ENCODE measurements around the gene FAM53B.

The FAM53B gene

DNA sequence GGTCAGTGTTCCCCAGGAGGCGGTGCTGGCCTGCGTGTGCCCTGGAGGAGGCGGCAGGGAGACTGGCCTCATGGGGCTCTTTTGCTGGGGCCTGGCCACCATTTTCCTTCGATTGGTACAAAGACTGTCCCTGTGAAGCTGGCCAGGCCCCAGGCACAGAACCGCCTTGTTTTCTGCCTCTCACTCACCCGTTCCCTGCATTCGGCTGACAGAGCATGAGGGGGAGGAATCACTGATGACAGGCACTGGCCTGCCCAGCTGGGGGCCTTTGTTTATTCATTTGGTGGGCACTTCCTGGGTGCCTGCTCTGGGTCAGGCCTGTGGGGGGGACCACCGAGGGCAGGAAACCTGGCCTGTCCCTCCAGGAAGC is 139.2 kb downstream of the FAM53B start:
- FAIRE-seq, result no peak

DNA sequence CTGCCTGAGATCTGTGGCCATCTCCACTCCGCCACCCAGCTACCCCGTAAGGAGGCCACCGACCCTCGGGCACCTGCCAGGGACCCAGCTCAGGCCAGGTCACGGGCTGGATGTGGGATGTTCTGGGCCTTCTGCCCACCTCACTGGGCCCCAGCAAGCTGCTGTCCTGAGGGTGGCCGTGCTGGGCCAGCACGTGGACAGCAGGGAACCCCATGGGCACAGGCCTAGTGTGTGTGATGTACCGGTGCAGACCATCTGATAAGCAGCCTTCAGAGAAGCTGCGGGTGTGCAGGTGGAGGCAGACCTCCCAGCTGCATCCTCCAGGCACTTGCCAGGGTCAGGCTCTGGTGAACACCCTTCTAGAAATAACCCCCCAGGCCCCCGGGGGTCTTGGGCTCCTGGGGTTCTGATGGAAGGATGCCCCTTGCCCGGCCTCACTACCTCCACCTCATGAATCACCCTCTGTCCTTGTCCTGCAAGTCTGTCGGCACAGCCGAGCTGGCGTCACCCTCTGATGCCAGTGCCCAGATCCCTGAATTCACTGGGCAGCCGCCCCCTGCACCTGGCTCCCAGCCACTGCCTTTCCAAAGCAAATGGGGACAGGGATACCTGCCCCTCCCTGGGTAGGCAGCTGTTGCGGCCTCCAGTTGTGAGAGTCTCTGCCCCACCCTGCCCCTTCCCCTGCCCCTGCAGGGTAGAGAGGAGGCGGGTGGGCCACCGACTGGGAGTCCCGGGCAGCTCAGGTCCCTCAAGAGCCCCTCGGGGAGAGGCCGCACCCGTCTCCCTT is 139.8 kb downstream of the FAM53B start:
- FAIRE-seq, result no peak

DNA sequence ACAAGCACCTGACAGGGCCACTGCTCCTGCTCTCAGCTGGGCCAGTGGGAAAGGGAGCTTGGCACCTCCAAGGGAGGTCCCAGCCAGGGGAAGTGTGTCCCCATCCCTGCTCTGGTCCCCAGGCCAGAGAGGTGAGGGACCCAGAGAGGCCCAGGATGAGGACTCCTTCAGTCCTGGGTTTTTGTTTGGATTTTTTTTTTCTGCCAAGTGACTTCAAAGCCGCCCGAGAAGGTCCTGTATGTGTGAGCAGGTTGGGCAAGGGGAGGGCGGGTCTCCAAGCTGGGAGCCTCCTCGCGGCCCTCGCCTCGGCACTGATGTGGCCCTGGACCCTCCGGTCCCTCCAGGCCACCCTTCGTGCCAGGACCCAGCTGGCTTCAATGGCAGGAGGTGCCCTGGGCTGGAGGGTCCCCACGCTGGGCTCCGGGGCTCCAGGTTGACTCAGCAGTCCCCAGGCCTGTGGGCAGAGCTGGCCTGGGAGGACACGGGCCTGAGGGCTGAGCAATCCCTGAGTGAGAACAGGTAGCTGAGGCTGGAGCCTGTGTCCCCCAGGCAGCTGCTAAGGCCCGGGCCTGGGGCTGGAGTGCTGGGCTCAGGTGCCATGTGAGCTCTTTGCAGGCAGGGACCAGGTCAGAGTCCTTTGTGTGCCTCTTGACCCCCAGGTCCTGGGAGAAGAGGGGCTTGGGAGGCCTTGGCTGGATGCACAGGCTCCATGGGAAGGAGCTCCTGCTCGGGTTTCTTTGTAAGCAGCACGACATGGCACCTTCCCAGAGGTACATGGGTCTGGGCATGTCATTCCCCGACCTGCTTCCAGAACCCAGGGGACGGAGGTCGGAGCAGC is 140.6 kb downstream of the FAM53B start:
- no peak for FAIRE-seq

DNA sequence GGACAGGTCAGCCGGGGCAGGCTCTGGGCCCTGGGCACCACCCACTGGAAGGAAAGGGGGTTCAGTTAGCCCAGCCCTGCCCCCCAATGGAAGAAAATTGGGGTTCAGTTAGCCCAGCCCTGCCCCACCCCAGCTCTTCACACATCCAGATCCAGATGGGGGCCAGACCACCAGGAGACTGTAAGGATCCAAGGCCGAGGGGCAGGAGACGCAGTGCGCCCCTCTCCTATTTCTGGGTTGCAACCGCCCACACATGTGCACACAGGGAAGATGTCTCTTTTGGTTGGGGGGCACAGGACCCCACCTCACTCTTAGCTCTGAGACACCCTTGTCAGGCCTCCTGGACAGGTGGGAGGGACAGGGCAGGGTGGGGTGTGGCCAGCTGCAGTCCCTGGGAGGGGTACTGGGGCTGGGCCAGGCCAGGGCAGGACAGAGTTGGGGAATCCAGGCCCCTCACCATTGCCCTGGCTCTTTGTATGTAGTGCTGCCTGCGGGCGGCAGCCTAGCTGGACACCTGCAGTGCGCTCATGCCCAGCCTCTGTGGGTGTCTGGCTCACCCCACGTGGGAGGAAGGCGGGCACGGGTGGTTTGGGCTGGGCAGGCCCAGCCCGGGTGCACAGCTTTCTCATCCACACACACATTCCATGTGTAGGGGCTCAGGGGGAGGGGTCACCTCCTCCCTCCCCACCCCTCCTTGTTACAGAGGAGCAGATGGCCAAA is 141.4 kb downstream of the FAM53B start:
- FAIRE-seq, result no peak

DNA sequence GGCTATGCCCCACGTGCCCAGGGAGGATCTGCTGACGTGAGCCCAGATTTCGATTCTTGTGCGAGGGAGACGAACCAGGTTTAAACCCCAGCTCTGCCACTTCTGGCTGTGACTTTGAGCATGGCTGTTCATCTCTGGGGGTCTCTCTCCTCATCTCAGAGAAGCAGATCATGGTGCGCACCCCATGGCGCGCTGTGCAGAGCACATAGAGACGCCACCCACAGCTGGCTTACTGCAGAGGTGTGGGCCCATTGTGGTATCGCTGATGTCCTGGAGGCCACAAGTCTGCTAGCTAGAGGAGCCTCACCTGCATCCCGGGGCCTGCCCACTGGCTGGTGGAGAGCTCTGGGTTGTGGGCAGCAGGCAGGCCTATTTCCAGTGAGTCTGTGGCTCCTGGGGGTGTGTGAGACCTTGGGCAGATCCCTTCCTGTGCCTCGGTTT is 142.0 kb downstream of the FAM53B start:
- no peak for FAIRE-seq

DNA sequence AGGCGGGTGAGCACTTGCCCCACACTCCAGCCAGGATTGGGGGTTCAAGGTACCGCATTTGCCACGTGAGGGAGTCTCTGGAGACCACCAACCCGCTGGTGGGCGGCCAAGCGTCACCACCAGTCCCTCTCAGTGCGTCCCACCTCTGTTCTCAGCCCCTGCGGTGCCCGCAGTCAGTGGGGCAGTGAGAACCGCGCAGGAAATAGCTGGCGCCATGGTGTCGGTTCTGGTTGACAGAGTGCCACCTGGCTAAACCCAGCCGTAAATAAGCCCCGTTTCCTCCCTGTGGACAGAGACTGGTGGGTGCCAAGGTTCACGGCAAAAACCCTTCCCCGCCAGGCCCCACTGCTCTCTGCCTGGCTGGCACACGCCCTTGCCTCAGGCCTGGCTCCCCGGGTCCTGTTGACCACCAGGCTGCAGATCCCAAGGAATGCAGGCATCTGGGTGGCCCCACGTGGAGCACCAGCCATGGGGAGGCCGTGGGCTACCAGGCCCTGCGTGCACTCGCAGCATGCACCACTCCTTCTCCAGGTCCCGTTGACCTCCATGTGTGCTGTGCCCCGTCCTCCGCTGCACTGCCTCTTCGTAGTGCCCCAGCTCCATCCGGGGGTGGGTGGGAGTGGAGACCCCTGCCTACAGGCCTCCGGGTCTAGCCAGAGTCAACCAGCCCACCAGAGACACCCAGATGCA is 142.6 kb downstream of the FAM53B start:
- FAIRE-seq, result no peak

DNA sequence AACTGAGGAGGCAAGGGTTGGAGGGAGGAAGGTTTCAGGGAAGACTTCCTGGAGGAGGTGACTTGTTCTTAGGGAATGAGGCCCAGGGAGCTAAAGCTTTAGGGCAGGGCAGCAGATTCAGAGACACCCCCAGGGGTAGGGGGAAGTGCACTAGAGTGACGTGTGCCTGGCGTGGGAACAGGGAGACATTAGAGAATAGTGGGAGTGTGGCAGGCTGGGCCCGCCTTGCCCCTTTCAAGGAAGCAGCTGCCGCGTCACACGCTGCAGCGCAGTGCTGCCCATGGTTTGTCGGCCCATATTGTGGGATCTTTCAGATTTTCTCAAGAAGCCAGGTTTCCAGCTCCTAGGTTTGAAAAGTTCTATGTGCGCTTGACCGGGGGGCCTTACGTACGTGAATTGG is 143.2 kb downstream of the FAM53B start:
- FAIRE-seq, result no peak

DNA sequence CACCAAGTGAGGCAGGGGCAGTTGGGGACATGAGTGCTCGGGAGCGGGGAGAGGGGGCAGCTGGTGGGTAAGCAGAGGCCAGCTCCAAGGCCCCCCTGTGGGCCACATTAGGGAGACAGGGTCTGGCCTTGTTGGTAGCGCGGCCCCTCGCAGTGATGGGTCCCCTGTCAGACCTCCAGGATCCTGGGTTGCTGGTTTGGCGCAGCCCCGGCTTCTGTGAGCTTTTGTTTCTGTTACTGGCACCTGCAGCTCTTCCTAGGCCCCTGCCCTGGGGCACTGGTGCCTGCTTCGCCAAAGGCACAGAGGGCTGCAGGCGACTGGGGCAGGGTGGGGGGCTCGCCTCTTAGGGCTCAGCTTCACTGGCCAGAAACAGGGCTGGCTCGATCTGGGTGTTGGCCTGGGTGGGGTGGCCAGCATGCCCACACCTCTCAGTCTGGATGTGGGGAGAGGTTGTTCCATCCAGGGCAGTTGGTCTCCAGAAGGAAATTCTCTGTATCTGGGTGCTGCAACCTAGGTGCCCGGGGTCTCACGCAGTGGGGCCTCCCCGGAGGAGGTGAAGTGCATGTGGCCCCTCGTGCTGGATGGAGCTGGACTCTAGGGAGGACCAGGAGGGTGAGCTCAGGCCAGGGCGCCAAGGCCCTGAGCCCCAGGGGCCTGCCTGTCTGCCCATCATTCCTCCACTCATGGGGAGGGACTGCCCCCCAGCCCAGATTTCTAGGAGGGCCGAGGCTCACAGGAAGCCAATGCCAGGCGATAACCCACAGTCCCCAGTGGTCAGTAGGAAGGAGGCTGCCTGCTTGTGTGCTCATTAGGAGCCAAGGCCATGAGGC is 143.9 kb downstream of the FAM53B start:
- no peak for FAIRE-seq

DNA sequence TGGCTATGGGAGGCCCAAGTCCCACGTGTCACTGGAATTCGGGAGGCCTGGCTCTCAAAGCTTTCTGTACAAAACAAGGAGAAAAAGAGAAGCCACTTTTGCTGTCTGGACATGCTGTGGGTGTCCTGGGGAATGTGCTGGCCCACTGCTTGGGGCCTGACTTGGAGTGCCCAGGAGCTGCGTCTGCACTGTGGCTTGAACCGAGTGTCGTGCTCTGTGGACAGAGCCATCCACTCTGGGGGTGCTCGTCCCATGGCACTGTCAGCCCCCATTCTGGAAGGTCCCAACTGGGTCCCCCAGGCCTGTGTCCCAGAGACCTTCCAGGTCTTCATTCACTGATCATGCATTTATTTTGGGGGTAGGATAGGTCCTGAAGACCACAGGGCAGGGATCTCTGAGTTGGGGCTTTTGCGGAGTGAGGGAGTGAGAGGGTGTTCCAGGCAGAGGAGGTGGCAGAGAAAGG is 144.6 kb downstream of the FAM53B start:
- no peak for FAIRE-seq

DNA sequence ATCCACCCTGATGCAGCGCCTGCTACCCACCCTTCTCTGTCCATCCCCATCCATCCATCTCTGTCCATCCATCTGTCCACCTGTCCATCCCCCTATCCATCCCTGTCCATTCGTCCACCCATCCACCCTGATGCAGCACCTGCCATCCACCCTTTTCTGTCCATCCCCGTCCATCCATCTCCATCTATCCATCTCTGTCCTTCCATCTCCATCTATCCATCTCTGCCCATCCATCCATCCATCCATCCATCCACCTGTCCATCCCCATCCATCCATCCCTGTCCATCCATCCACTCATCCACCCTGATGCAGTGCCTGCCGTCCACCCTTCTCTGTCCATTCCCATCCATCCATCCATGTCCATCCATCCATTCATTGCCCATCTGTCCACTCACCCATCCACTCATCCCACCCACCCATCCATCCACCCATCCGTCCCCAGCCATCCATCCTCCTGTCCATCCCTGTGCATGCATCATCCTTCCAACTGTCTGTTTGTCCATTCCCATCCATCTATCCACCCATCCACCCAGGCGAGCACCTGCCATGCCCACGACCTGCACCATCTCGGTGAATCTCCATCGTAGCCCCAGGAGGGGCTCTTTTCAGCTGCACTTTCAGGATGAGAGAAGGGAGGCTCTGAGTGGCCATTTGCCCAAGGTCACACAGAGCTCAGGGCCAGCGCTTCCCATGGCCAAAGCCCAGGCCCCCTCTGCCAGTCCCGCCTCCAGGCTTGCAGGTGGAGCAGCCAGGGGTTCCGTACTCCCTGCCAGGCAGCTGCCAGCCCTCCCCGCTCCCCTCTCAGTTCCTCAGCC is 145.2 kb downstream of the FAM53B start:
- FAIRE-seq, result no peak

DNA sequence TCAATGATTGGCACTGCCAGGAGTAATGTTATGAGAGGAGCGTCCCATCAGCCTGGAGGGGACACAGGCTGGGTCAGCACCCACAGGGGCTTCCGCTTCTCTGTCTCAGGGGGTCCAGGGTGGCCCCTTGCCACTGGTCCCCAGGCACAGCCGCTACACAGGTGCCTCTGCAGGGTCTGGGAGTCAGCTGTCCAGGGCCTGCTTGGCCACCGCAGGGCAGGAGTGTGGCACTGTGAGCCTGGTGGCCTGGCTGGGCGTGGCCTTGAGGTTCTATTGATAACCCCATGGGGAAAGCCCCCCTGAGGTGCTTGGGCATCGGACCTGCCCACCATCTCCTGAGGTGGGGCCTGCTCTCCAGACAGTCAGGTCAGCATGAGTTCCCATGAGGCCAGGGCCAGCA is 146.0 kb downstream of the FAM53B start:
- no peak for FAIRE-seq

DNA sequence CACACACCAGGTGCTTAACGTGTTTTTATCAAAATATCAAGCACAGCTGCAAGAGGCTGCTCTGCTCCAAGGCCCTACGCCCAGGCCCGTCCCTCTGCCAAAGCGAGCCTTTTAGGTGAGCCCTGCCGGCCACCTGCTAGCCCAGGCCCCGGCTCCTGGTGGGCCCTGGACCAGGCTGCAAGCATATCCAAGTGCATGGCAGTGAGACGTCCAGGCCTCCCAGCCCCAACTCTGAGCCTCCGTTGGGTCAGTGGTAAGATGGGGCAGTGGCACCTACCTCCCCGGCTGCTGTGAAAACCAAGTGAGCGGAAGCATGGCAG is 146.4 kb downstream of the FAM53B start:
- FAIRE-seq, result no peak

DNA sequence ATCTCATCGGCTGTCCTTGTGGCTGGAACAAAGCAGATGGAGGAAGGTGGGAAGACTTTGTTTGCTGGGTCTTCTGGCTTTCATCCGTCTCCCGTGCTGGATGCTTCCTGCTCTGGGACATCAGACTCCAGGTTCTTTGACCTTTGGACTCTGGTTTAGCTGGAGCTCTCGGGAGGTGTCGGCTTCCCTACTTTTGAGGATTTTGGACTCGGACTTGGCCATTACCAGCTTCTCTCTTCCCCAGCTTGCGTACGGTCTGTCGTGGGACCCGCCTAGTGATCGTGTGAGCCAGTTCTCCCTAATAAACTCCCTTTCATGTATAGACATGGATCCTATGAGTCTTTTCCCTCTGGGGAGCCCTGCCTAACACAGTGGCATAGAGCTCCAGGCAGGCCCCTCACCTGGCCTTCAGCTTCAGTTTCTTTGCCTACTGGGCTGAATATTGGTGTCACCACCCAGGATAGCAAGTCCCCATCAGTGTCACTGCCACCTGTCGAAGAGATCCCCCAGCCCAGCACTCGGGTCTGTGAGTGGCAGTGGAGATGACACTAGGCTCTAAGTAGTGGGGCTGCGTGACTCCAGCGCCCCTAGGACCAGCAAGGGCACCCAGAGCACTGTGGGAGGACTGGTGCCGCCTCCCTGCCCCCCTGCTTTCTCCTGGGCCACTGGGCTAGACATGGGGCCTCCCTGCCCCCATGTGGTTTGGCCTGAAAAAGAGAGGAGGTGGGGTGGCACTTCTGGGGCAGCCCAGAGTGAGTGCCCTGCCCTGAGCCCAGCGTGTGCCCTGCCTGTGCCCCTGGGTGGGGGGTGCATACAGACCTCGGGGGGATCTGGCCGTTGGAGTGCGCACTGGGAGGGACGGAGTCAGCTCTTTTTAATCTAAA is 147.0 kb downstream of the FAM53B start:
- no peak for FAIRE-seq

DNA sequence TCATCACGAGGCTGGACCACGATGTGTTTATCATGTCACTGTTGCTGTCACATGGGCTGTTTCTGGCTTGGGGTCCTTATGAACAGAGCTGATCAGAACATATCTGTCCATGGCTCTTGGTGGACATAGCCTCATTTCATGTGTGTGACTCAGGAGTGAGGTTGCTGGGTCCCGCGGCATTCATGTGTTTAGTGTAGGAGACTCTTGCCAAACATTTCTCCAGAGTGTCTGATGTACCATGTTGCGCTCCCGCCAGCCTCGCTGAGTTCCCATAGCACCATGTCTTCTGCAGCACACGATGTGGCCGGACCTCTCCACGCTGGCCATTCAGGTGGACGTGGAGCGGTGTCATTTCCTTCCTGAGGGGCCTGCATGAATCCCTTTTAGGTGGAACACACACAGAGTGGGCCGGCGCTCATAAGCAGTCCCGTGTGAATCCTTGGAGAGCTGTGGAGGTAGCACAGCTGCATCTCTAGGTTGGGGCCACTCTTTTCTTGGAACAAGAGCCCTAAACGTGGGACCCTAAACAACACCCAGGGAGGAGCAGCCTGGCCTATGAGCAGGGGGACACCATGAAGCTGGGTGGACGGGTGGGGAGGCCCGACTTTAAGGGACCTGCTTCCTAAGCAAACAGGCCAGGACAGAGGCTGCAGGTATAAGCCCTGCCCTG is 147.9 kb downstream of the FAM53B start:
- no peak for FAIRE-seq

DNA sequence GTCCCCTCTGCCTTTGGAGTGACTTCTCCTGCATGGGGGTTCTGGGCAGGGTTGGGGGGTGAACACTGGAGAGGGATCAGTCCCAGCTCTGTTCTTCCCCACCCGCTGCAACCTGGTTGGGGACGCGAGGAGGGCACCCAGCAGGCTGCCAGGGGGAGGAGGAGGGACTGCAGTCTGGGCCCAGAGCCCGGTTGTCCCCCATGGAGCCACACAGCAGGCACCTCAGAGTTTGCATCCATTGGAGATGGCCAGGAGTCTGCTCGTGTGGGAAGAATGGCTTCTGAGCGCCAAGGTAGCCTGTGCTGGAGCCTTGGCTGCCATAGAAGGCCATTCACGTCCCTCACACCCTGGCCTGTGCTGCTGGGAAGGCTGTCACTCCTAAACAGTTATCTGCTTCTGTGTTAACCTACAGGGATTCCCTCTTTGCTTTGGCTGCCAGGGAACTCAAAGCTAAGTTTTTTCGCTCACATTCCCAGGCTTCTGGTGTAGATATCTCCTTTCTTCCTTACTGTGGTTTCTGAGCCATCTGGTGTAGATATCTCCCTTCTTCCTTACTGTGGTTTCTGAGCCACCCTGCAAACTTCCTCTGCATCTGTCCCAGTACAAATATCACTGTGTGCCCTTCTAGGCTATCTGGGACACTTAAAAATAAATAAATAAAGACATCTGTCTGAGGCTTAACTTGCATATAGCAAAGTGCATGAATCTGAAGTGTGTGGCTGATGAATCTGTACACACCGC is 148.9 kb downstream of the FAM53B start:
- FAIRE-seq, result no peak

DNA sequence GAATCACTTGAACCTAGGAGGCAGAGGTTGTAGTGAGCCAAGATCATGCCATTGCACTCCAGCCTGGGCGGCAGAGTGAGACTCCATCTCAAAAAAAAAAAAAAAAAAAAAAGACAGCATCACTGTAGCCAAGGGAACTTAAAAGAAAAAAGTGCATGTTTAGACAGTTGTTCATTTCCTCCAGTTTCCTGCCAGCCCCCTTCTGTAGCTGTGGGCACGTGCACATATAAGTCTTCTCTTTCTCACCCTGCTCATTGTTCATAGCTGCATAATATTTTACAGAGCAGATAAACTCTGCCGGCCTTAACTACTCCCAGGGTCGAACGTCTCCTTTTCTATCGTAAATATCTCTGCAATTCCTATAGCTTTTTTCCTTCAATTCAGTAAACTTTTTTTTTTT is 149.9 kb downstream of the FAM53B start:
- FAIRE-seq, result no peak

DNA sequence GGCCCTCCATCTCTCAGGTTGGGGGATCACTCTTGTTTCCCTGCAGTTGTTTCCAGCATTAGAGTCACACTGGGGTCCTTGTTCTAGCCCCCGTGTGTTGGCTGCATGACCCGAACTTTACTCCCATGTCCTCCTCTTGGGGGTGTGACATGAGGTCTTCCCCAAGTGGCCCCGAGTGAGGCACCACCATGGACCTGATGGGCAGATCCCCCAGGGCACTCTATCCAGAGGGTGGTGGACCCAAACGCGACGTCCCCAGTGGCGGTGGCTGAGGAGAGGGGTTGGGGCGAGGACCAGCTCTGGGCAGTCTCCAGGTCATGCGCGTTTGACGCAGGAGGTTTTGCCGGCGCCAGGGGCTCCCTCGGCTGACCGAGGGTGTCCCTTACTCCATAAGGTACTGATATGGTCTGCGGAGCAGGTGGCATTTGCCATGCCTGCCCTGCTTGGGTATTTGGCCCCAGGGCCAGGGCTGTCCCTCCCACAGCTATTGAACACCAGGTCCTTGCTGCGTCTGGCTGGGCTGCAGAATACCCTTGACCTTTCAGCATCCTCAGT is 150.7 kb downstream of the FAM53B start:
- FAIRE-seq, result no peak

DNA sequence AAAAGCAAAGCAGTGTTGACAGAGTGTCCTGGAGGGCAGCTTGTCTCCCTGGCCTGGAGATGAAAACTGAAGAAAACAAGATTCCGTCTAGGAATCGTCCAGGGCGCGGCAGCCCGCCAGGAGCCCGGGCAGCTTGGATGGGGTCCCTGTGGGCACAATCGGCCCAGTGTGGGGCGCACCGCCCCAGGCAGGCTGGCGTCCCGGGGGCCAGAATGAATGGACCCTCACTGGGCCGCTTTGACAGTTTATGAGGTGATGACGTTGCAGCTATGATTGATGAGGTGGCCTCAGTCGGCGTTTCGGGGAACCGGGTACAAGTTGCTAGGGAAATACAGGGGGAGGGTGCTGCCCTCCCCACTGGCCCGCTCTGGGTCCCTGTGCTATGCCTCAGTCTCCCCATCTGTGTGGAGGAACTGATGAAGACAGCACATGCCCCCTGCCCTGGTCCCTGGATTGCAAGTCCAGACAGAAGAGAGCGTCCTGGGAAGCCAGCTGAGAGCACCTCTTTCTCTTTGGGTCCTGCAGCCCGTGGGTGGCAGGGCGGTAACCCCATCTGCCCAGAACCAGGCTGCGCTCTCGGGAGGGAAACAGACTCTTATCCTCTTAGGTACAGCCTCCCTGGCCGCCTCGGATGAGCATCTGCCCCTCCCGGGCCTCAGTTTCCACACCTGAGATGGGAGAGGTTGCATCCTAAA is 151.3 kb downstream of the FAM53B start:
- no peak for FAIRE-seq
